DMS153 treated with DMSO at 0.1 percent for 48 hours (cell line): ENCODE measurements around the gene SEPTIN10.
"Not testable (repeated sequence)": the region's sequence is repeated elsewhere in the genome, so short reads cannot be mapped to it uniquely, and the experiment has no call there.

Experiments
- DNase-seq: peaks from one replicate; lab custom pipeline; 2025; ENCODE audit not compliant: unreplicated experiment; lab: John Stamatoyannopoulos, UW

The SEPTIN10 gene

GRCh38 chr2:109549016-109549590, 64.7 kb downstream of the SEPTIN10 start:
- DNase-seq, result no peak

GRCh38 chr2:109547280-109547679, 66.5 kb downstream of the SEPTIN10 start:
- no peak for DNase-seq

- no peak for DNase-seq
These were observed 67.7 kb downstream of the SEPTIN10 start for GRCh38 chr2:109545828-109546713.

GRCh38 chr2:109542384-109542783, 71.4 kb downstream of the SEPTIN10 start:
- DNase-seq, result no peak

GRCh38 chr2:109538546-109538945, 75.2 kb downstream of the SEPTIN10 start:
- DNase-seq, result no peak

- no peak for DNase-seq
These were observed 76.1 kb downstream of the SEPTIN10 start for GRCh38 chr2:109537565-109538222.

- not testable (repeated sequence) for DNase-seq
These were observed 77.2 kb downstream of the SEPTIN10 start for GRCh38 chr2:109536556-109536955.

- DNase-seq, result no peak
These were observed 78.4 kb downstream of the SEPTIN10 start for GRCh38 chr2:109535217-109535946.

GRCh38 chr2:109533823-109534222, 79.9 kb downstream of the SEPTIN10 start:
- no peak for DNase-seq

- no peak for DNase-seq
These were observed 81.1 kb downstream of the SEPTIN10 start for GRCh38 chr2:109532728-109533076.

GRCh38 chr2:109531896-109532727, 81.7 kb downstream of the SEPTIN10 start:
- DNase-seq, result no peak

GRCh38 chr2:109531221-109531620, 82.5 kb downstream of the SEPTIN10 start:
- DNase-seq, result no peak

GRCh38 chr2:109530712-109531111, 83.1 kb downstream of the SEPTIN10 start:
- no peak for DNase-seq

- no peak for DNase-seq
These were observed 84.0 kb downstream of the SEPTIN10 start for GRCh38 chr2:109529532-109530449.

GRCh38 chr2:109528811-109529501, 84.8 kb downstream of the SEPTIN10 start:
- DNase-seq, result no peak

- DNase-seq, result no peak
These were observed 85.7 kb downstream of the SEPTIN10 start for GRCh38 chr2:109527846-109528705.

GRCh38 chr2:109527079-109527478, 86.7 kb downstream of the SEPTIN10 start:
- DNase-seq, result no peak

- DNase-seq, result no peak
These were observed 87.3 kb downstream of the SEPTIN10 start for GRCh38 chr2:109526442-109526970.
